NCI-H187 (cell line): ENCODE data around the gene DSCAML1.

Source experiments
- DNase-seq, 2 experiments: peaks; one replicate each; lab custom pipeline; 2025; lab: John Stamatoyannopoulos, UW

DSCAML1 gene

DNA sequence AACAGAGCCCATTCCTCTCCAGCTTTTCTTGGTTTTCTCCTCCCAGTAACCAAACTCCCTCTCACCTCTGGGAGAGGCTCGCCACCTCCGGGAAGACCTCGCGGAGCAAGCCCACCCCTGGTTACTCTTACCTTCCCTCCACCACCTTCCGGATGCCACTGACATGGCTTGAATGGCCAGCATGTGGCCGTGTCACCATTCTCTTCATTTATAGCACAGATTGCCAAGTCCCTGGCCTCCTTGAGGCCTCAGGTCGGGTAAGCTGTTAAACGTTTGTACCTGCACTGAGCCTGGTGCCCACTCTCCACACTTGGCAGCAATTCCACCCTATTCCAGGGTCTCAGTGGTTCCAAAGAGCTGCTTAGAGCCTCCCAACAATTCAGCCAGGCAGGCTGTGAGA, 35.5 kb upstream of the DSCAML1 start:
- no peak for DNase-seq

DNA sequence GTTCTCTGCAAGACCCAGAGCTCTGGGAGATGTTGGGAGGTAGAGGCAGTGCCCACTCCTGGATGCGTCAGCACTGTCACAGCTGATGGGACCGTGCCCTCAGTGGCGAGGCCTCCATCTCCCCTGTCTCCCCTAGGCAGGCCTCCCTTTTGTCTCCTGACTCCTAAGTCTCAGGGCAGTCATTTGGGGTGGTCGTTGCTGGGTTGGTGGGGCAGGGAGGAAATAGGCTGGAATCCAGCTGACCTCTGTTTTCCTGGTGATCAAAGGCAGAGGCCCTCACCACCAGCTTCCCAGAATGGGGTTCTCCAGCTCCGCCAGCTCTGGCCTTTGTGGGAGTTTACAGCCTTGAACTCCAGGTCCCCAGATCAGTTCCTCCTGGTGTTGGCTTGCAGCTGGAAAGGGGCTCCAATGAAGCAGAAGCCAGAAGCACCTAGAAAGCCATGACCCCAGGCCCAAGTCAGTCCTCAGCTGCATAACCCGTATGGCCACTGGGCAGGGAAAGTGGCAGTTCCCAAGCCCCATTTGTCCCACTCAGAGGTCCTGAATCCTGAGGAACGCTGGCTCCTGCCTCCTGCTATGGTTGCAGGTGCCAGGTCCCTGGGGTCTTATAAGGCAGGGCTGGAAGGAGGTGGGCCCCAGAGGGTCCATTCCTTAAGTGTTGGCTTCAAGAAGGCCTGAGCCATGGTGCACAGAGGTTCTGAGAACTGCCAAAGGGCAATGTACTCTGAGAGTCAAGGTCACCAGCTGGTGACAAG, 34.8 kb upstream of the DSCAML1 start:
- no peak for DNase-seq

DNA sequence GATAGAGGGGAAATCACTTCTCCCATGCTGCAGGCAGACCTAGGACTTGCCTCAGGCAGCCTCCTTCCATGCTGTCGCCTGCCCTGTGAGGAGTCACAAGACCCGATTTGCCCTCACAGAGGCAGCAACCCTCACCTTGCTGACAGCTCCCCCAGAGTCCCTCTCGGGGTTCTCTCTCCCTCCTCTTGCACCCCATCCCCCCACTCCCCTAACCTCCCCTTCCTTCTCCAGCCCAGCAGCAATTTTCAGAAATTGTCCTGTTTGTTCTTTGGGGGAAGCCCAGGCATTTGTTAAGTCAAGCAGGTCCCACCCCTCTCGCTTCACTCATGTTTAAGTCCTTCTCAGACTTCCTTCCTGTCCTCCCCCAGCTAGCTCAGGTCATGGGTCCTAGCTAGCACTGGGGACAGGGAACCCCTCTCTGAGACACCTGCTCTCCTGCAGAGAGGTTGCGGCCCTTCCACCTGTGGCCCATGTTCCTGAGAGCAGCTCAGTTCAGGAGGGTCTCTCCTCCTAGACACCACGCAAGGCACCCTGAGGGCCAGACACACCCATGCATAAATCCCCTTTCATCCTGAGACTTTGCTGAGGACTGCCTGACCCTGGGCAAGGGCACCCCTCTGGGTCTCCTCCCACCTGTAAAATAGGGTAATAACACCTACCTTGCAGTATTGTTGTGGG, 33.8 kb upstream of the DSCAML1 start:
- DNase-seq: no peak

DNA sequence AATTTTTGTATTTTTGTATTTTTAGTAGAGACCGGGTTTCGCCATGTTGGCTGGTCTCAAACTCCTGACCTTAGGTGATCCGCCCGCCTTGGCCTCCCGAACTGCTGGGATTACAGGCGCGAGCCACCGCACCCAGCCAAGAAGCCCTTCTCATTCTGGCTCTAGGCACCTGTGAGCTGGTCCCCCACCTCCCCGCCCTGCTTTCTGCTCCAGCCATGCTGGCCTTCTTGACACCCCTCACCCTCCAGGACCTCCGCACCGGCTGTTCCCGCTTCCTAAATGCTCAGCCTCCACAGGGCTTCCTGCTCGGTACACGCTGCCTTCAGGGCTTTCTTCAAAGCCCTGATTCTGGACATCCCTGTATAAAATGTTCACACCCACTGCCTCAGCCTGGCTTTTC, 33.1 kb upstream of the DSCAML1 start:
- DNase-seq: no peak

DNA sequence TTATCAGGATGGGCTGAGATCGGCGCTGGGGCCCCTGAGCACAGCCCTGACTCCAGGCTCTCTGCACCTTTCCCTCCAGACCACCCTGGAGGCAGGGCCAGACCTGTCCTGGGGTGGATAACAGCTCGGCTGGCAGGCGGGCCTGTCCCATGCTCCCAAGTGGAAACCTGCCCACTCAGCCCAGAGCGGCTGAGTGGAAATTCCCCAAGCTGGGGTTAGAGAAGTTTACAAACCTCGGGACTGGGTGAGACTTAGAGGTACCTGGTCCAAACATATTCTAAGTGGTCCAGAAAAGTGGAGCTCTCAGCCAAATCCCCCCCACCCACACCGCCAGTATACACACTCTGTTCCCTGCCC, 32.3 kb upstream of the DSCAML1 start:
- DNase-seq: no peak

DNA sequence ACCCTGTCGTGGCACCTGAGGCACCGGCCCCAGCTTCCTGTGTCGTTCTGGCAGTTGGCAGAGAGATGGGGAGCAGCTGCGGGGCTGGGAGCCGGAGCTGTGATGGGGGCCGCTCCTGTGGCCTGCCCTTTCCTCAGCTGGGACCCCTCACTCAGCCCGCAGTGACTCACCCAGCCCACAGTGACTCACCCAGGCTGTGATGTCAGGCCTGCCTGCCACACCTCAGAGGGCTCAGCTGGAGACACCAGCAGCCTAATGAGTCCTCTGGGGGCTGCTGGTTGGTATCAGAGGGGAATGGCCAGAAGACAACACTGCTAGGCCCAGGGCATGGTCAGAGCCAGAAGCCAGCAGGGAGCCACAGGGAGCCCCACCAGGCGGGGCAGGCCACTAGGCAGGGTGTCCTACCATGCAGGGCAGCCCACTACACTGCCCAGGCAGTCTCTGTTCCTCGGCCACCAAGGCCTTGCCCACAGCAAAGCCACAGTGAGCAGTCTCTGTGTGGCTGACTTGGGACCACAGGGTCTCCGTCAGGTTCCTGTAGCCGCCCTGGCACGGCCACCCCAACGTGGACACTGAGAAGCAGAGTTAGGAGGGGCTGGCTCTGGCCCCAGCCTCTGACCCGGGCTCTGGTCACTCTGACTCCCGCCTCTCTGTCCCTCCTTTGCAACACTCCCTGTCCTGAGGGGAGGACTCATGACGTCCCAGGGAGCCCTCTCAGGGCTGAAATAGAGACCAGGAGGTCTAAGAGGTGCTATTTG, 31.8 kb upstream of the DSCAML1 start:
- DNase-seq: no peak

DNA sequence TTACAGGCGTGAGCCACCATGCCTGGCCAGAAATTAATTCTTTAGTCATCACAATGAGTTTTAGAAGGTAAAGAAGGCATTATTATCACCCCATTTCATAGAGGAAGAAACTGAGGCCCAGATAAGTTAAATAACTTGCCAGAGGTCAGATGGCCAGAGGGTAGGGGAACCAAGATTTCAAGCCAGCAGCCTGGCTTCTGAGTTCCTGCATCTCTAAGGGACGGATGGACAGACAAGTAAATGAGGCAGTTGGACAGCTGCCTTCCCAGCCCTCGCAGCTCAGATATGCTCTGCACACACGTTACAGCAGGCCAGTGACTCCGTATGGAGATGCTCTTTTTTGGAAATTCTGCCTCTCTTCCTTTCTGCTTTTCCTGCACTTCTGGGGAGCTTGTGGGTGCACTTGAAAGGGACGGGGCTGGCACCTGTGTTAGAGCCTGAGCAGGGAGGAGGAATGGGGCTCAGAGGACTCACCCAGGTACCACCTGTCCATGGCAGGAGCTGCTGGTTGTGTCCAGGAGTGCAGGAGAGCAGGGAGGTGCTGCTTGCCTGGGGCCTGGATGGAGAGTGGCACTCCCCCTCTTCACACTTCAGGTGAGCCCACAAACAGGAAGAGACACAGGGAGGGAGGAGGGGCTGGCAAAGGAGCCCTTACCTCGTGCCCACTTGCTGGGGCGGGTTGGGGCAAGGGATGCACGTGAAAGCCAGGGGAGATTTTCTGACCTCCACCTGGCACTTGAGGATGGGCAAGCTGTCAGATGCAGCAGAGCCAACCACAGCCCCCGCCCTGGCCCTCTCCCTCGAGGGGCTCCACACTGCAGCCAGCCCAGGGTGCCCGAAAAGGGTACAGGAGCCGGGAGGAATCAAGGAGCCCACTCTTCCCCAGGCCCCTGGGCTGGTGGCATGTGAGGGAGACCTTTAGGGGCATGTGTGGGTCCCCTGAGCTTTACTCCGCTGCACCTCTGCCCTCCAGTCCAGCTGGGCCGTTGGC, 30.8 kb upstream of the DSCAML1 start:
- DNase-seq: no peak

DNA sequence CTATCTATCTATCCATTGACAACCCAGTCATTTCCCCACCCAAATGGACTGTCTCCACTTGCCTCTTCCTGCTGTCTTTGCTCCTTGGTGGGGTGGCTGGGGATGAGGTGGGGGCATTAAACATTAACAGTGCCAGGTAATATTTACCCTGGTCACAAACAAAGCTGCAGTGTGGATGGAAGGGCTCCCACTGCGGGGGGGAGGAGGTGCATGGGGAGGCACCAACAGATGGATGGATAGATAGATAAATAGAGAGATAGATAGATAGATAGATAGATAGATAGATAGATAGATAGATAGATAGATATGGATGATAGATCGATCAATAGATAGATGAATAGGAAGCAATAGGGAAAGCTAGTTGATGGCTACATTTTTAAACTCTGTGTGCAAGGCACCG, 29.8 kb upstream of the DSCAML1 start:
- no peak for DNase-seq

DNA sequence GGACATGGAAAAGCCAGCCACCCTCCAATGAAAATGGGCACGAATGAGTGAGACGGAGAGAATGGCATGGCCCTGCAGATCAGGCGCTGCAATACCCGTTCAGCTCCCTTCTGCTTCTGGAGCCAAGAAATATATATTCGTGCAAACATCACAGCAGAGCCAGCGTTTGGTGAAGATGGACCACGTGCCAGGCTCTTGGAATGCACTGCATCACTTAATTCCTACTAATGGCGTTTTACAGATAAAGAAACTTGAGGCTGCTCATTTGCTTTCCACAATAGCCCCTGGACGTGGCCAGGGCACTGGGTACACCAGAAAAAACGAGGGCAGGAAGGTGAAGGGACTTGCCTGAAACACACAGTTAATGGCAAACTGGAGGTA, 29.2 kb upstream of the DSCAML1 start:
- DNase-seq: no peak

DNA sequence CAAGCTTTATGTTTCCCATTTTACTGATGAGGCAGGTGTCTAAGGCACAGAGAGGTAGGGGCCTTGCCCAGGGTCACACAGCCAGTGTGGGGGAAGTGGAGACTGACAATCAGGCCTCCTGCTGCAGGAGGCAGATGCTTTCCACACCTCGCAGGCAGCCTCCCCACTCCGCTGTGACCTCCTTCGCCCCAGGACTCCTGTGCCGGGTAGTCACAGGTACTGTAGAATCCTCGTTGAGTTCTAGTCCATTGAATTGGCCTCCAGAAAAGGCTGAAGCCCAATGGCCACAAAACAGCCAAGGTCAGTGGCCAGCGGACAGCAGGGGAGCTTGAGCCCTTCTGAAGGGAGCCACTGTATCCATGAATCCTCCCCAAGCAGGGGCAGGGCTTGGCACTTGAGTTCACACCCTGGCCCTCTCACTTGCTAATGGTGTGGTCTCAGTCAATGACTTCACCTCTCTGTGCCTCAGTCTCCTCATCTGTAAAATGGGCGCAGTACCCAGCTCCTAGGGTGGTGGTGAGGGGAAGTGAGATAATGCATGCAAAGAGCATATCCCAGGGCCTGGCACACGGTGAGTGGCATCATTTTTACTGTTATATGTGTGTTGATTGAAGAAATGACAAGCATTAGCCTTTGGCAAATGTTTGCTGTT, 28.6 kb upstream of the DSCAML1 start:
- no peak for DNase-seq

DNA sequence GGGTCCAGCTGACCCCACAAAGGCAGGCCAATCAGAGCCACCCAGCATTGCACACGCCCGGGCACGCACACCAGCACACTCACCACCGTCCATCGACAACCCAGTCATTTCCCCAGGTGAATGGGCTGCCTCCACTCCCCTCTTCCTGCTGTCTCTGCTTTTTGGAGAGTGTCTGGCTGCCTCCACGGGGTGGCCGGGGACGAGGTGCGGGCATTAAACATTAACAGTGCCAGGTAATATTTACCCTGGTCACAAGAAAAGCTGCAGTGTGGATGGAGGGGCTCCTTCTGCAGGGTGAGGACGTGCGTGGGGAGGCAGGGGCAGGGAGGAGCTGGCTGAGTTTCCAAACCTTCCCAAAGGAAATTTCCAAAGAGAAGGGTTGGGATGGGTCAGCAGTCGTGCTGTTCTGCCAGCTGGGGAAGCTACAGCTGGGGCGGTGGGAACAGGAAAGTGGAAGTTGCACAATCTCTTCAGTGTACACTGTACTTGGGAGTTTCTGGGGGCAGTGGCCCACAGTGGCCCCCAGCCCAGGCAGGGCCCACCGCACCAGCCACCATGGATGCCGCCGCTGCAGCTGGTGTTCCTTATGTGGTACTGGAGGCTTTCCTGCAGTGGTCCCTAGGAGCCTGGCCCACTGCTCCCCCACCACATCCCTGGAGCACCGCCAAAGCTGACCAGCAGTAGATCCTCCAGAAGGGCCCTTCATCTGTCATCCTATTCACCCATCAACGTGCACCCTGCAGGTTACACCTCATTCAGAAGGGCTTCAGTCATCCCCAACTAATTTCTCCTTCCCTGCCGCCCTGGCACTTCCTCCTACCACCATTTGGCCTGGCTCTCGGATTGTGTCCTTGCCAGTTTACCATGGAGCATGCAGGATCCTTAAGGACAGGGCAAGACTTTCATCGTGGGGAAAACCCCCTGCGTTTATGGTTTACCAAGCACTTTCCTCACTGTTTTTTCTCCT, 27.8 kb upstream of the DSCAML1 start, which contains the start of gene FXYD2:
Gene FXYD2 (minus strand): TSS at position 174 of the 967 bp plus-strand sequence. CDS start 66 bp downstream, at position 108.
- no peak for DNase-seq

DNA sequence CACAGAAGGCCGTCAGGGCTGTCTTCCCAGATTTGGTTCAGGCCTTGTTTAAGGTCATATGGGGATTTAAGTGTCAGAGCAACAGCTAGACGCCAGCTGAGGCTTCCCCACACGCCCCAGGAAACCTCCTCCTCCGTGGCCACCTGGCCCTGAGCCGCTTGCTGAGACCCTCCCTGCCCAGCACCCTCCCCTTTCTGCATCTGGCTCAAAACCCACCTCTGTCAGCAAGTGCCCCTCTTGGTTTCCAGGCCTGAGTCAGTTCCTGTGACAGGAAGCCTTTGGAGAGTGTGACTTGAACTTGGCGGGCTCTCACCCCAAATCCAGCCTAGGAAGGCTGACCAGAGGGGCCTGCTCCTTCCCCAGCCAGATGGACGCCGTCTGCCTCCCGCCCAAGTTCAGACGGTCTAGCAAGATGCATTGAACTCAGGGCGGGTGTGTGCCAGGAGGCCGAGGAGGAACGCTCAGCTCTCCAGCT, 27.0 kb upstream of the DSCAML1 start:
- no peak for DNase-seq

DNA sequence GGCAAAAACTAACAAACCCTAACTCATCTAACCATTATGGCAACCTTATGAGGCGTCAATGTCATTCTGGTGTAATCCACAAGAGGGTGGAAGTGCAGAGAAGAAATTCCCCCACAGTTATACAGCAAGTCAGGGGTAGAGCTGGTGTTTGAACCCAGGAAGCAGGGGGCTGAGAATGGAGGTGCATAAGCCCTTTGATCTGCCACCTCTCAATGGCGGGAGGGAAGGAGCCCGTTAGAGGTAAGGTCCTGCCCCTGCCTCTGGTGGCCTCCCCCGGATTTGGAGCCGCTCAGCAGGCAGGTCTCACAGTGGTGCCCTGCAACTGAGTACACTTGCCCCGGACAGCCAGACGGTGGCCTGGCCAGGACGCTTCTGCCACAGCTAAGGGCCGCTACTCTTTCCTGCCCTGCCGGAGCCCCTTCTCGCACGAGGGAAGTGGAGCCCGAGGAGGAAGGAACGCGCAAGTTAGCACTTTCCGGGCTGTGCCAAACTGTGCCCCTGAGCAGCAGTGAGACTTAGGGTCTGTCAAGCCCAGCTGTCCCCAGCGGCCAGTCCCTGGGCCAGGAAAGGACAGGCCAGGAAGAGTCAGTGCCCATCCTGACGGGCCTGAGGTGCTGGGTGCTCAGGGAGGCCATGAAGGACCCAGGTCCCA, 26.4 kb upstream of the DSCAML1 start:
- DNase-seq: no peak

DNA sequence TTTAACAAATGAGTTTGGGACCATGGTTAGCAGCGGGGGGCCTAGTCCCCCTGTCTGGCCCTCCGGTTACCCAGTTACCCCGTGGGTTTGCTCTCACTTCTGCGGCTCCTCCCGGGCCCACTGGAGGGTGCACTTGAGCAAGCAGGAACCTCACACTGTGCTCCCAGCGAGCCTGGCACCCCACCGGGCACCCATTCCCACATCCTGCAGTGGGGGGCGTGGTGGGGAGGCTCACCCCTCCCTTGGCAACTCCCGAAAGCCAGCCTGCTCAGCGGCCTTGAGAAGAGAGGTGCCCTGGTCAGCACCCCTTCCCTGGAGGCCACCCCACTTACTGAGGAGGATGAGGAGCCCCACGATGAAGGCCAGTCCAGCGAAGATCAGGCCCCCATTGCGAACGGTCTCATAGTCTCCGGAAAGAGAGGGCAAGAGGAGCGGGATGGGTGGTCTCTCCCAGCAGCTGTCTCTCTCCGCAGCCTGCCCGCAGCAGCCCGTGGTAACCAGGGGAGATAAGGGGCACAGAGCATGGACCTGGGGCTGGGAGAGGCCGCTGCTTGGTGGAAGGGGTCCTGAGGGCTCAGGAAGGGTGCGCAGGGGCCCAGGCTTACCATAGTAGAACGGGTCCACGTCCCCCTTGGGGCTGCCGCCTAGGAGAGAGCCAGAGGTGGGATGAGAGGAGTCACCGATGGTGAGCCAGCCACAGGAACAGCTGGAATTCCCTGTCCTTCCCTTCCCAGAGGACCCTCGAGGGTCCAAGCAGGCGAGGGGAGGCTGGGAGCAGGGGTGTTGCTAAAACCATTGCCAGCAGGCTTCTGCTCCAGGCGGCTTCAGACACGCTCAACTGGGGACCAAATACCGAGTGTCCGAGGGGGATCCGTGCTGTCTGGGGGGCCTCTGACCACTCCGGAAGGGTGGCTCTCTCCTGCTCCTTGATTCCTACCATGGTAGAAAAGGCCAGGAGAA, 25.3 kb upstream of the DSCAML1 start:
- DNase-seq: no peak

DNA sequence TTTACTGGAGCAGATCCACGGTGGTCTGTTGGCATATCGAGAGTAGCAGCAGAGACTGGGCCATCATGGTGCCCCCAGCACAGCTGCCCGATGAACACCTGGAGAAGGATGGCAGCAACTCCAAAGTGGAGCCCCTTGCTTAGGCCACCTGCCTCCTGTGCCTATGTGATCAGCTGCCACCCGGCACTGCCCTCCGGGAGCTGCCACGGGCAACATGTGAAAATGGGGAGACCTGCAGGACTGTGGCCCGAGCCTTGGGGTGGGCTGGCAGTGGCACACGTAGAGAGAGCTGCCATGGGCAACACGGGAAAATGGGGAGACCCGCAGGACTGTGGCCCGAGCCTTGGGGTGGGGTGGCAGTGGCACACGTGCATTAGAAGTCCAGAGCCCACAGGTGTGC, 24.4 kb upstream of the DSCAML1 start:
- no peak for DNase-seq

DNA sequence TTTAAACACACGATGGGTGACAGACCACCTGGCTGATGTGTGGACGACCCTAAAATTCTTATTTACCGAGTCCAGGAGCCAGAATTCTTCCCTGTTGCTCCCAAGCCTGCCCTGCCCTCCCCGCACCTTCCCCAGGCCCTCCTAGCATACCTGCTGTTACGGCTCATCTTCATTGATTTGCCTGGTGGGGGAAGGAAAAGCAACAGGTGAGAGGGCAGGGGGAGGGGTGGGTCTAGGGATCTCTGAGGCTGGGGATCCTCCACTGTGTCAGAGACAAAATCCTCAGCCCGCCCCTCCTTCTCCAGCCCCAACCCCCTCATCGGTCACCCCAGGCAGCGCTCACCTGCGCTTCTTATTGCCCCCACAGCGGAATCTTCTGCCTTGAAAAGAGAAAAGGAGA, 23.5 kb upstream of the DSCAML1 start:
- DNase-seq: no peak

DNA sequence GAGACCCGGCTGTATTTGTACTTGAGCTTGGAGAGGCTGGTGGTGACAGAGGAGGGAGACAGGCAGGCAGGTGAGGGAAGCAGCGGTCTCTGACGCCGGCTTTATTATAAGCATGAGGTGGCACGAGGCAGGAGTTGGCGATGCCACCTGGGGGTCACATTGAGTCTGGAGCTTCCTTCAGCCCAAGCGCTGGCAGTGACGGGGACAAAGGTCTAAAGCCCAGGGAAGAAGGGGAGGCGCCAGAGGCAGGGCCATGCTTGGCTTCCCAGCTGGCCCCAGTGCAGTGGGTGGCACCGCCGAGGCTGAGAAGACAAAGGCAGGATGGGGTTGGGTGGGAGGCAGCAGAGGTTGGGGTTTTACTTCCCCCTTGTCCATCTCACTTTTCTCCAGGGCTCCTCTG, 23.1 kb upstream of the DSCAML1 start:
- peak in 1 of 2 experiments; percentile 25 for DNase-seq
